GM19351 (cell line): ENCODE measurements around the gene PHEX.

ENCODE experiments used
- ATAC-seq: cut with Tn5 transposase; IDR thresholded peaks from one replicate; pipeline ENCODE4 v1.9.1; 2021; ENCODE audit warnings: mild to moderate bottlenecking, moderate library complexity; ENCODE audit not compliant: unreplicated experiment

The PHEX gene

GRCh38 chrX:22147214-22147613 is 115.1 kb downstream of the PHEX start:
- no peak for ATAC-seq

- ATAC-seq, result no peak
These were observed 115.8 kb downstream of the PHEX start for GRCh38 chrX:22147942-22148341.

GRCh38 chrX:22148565-22148964 is 116.4 kb downstream of the PHEX start:
- ATAC-seq, result no peak

- ATAC-seq, result no peak
These were observed 118.2 kb downstream of the PHEX start for GRCh38 chrX:22150371-22150770.

GRCh38 chrX:22155126-22155525 is 123.0 kb downstream of the PHEX start:
- ATAC-seq, result no peak

GRCh38 chrX:22159071-22159470 is 126.9 kb downstream of the PHEX start:
- ATAC-seq, result no peak

- no peak for ATAC-seq
These were observed 131.2 kb downstream of the PHEX start for GRCh38 chrX:22163326-22163725.

- ATAC-seq, result no peak
These were observed 132.8 kb downstream of the PHEX start for GRCh38 chrX:22164770-22165388.

GRCh38 chrX:22165732-22166457 is 133.8 kb downstream of the PHEX start:
- ATAC-seq, result no peak

GRCh38 chrX:22171287-22172060 is 139.3 kb downstream of the PHEX start:
- ATAC-seq, result no peak

- ATAC-seq, result no peak
These were observed 141.8 kb downstream of the PHEX start for GRCh38 chrX:22173966-22174365.

- no peak for ATAC-seq
These were observed 145.9 kb downstream of the PHEX start for GRCh38 chrX:22177950-22178515.

- ATAC-seq, result no peak
These were observed 152.0 kb downstream of the PHEX start for GRCh38 chrX:22184096-22184495.

GRCh38 chrX:22186165-22186564 is 154.0 kb downstream of the PHEX start:
- no peak for ATAC-seq

GRCh38 chrX:22192419-22193060 is 160.4 kb downstream of the PHEX start:
- peak; percentile 95 for ATAC-seq

GRCh38 chrX:22193851-22194659 is 161.9 kb downstream of the PHEX start:
- peak; percentile 33 for ATAC-seq

GRCh38 chrX:22194660-22194945 is 162.5 kb downstream of the PHEX start:
- no peak for ATAC-seq

- ATAC-seq, result no peak
These were observed 164.0 kb downstream of the PHEX start for GRCh38 chrX:22196149-22196548.

GRCh38 chrX:22202251-22202650 is 170.1 kb downstream of the PHEX start:
- ATAC-seq, result no peak

GRCh38 chrX:22203186-22203585 is 171.1 kb downstream of the PHEX start:
- ATAC-seq, result no peak
